Stimulated activated CD8-positive, alpha-beta memory T cell treated with anti-CD3 and anti-CD28 coated beads, Interleukin-15, amount 100 ng/mL, for 1 hour (primary cell): ENCODE measurements around the gene PLSCR4.
"Not testable (repeated sequence)": the region's sequence is repeated elsewhere in the genome, so short reads cannot be mapped to it uniquely, and the experiment has no call there.

ENCODE experiments used
- DNase-seq: peaks from one replicate; pipeline ENCODE4 v3.0.0-alpha.2; 2020; ENCODE audit warnings: low read depth

PLSCR4 gene

DNA sequence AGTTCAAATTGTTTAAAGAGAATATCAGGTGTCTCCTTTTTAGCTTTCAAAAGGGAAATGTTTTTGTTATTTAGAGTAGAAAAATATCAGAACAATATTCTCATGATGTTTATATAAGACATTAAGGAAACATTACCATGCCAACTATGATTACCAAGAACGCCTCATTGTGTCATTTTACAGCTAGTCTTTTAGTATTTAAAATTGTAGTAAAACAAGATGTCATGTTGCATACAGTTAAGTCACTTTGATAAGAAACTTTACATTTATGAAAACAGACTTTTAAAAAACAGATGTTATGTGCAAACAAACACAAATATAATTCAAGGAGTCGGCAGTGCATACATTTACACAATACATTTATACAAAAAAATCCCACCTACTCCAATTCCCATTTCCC, 4.4 kb downstream of the PLSCR4 start:
- no peak for DNase-seq

DNA sequence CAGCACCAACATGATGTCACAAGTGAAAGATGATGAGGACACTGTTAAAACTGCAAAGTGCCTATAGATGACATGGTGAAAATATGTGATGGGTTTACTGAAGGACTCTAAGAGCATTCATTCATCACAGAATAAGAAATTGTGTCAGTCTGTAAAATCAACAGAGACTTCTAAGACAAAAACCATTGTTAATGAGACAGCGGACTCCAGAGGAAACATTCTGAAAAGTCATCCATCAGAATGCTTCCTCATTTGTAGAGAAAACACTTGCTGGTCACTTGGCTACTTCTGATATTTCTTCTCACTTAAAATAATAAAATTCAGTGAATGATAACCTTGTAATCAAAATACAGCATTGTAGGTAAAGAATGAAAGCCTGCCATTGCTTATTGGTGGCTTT, 7.3 kb downstream of the PLSCR4 start:
- no peak for DNase-seq

DNA sequence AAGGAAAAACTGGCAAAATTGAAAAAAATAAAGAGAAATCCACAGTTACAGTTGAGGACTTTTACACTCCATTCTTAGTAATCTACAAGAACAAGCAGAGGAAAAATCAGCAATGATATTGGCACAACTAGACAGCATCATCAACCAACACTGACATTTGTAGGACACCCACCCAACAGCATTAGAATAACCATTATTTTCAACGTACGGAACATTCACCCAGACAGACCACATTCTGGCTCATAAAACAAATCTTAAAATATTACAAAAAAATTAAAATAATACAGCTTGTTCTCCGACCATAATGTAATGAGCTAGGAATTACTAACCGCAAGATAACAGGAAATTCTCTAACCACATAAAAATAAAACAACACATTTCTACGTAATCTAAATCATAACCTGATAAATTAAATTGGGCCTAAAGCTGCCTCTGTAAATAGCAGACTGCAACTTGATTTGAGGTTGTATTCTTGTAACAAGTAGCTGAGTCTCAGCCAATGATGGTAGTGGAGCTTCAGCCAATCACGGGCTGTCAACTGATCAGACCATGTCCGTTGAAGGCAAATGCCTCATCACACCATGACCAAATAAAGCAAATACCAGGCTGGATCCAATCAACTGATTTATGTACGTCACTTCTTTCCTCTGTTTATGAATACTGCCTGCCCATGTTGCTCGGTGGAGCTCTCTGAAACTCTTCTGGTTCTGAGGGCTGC, 9.2 kb downstream of the PLSCR4 start:
- no peak for DNase-seq

DNA sequence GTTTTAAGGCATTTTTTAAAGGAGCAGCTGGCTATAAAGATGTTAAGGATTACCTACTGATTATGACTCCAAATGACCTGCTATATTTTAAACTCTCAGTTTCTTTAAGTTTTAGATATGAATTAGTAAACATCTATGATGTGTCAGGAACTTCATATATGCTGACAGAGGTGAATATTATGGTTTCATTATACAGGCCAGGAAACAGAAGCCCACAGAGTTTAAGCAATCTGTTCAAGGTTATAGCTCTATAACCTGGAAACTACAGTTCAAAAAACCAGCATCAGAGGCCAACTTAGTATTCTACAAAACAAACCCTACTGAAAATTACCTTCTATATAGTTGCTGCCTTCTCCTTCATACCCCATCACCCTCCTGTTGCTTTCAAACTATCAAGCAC, 17.4 kb downstream of the PLSCR4 start:
- DNase-seq: no peak

DNA sequence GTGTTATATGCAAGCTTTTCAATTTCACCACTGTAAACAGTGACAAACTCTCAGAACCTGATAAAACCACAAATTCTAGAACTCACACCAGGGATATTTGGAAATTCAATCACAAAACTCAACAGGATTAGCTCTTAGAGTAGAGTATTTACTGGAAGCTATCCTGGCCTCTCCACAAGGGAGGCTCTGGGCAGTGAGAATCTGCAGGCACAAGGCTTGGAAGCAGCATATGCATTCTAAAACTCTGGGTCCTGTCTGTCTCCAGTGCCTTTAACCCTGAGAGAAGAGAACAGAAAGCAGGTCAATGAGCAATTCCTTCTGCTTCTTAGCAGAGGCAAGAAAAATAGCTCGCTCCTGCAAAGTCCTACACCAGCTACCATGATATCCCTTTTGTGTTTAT, 23.4 kb downstream of the PLSCR4 start:
- DNase-seq: no peak

DNA sequence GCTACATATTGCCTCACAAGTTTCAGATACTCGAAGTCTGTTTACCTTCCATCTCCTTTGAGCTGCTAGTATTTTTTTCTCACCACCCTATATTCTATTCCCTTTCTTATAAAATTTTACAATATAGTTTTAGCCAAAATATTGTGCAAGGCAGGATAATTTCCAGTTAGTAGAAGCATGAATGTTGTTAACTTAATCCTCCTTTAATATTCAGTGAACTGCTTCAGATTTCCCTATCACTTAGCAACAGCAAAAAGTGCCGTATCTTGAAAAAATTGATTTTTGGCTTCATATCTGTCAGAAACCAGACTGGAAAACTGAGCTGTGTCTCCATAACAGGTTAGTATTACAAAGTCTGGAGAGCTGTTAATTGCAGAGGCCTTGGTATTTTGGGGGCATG, 24.0 kb downstream of the PLSCR4 start:
- no peak for DNase-seq

DNA sequence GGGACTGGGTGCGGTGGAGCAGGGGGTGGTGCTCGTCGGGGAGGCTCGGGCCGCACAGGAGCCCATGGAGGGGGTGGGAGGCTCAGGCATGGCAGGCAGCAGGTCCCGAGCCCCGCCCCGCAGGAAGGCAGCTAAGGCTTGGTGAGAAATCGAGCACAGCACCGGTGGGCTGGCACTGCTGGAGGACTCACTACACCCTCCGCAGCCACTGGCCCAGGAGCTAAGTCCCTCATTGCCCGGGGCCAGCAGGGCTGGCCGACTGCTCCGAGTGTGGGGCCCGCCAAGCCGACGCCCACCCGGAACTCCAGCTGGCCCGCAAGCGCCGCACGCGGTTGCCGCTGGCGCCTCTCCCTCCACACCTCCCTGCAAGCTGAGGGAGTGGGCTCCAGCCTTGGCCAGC, 25.4 kb downstream of the PLSCR4 start:
- not testable (repeated sequence) for DNase-seq

DNA sequence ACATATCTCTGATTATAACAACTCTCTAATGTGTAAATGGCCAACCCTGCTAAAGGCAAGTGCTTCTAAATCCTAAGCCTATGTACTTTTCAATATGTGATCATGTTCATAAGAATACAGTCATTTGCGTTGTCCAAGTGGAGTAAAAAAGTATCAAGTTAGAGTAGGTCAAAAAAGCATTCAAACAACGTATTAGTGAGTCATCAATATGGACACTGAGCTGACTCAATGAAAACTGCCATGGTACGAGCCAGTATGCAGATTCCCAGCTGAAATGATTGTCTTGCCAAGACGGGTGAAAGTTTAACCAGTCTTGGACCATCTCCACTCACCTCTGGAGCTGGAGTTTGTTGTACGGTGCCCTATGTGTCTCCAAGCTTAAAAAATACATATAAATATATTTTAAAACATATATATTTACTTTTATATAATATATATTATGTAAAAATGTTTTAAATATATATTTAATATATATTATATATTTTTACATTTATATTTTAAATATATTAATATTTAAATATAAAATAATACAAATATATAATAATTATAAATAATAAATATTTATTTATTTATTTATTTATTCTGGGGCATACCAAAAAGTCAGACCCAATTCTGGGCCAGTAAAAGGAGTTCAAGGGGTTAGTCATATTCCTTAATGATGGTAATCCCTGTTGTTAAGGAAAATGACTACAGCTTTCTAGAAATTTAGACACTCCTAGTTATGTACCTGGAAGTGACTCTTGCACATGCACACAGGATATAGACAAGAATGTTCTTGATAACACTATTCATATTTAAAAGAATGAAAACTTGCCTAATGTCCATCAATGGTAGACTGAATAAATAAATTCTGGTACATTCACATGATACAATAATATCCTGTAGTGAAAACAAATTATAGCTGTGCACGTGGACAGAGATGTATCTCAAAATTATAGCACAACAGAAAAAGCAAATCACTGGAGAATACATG, 27.2 kb downstream of the PLSCR4 start:
- DNase-seq: no peak

DNA sequence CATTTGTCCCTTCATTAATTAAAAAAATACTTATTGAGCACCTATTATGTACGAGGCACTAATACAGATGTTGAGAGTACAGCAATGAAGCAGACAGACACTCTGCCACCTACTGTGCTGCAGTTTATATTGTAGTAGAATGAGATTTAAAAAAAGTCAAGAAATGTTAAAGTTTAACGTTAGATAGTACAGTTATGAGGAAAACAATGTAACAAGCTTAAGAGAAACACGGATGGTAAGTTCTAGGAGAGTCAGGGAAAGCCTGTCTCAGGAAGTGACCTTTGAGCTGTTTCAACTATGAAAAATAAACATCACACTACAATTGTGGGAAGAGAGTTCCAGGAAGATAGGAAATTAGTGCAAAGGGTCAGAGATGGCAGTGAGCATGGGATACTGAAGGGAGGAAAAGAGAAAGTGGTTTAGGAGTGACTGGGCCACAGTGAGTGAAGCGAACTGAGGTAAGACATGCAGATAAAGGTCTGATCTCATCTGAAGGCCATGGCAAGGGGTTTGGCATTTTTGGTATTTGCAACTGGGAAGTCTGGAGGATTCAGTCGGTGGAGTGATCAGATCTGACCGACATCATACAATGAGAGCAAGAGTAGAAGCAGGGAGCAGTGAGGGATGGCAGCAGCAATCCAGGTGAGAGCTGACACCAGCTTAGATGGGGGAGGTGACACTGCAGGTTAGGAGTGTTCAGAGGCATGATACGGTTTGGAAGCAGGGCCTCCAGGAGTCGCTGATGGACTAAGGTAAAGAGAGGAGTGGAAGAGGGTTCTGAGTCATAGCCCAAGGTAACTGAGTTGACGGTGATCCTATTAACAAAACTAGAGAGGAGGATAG, 28.5 kb downstream of the PLSCR4 start:
- no peak for DNase-seq

DNA sequence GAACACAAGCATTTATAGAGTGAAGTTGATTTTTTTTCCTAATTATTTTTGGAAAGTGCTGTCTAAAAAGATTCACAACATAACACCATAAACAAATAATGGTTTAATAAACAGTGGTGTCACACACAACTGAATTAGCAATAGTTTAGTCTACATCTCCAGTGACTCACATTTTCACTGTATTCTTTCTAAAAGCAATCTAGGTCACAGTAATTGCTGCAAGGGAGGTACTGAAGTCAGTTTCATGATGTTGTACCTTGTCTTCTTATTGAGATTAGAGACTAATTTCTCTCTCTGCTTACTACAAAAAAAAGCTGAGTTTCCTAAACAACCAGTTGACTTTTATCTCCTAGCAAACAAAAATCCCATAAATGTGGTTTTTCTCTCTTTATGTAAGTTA, 29.6 kb downstream of the PLSCR4 start:
- DNase-seq: no peak

DNA sequence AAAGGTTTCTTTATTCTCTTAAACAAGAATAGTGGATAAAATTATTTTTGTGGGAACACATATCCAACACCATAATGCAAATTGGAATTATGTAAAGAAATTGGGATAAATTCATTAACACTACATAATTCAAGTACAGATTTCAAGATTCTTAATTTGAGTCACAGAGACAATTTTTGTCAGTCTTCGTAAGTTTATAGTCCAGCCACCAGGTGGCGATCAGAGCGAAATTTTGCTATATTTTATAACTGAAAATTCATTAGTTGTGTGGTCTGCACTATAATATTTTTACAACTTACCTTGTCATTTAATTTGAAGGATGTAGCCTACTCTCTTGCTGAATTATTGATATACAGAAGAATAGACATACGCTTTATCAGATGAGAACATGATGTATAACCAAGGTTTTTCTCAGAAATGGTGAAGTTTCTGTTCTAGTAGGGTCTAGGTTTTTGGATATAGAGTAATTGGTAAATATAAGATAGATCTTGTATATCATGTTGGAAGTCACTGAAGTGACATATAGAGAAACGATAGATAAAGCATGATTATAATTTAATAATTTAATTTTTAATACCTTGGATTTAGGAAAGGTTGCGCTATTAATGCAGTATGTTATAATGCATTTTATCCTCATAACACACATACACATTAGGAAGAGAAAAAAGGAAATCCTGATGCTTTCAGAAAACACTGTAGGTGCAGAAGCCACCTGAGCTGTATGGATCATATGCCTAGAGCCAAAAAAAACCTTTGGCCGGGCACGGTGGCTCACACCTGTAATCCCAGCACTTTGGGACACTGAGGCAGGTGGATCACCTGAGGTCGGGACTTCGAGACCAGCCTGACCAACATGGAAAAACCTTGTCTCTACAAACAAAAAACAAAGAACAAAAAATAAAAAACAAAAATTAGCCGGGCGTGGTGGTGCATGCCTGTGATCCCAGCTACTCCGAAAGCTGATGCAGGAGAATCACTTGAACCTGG, 31.7 kb downstream of the PLSCR4 start:
- DNase-seq: no peak

DNA sequence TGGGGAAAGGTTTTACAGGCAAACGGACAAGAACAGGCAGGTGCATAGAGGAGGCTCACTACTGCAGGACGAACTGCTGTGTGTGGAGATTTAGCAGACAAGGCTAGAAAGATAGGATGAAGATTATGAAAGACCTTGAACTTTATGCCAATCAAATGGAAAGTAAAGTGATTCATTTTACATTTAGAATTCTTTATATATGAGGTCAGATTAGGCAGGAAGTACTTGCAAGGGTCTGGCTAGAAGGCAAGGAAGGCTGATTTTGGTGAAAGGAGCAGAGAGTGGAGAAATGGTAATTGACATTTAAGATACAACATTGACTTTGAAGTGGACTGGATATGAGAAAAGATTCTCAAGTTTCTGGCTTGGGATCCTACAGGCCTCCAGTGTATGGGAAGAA, 33.6 kb downstream of the PLSCR4 start:
- DNase-seq: no peak

DNA sequence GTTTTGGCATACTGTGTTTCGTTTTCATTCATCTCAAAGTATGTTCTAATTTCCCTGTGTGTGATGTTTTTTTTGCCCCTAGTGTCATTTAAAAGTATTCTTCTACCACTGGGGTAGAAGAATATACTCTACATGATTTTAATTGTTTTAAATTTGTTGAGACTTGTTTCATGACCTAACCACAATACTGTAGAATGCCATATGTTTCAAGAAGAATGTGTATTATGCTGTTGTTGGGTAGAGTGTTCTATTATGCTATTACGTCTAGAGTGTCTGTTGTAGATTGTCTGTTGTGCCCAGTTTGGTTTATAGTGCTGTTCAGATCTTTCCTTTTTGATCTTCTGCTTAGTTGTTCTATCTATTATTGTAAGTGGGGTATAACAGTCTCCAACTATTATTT, 36.4 kb downstream of the PLSCR4 start:
- no peak for DNase-seq

DNA sequence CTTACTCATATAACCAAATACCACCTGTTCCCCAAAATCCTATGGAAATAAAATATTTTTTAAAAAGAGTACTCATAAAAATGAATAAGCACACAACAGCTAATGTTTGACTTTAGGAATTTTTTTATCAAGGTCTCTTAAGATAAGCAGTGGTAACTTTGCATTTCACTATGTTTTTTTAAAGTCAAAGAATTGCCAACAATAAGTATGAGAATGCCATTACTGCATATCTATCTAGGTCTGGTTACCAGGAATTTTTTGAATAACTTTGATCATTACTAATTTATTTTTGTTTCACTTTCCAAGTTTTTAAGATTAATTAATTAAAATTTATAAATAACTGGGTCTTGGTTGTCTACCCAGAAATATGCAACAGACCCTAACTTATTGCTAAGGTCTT, 41.5 kb downstream of the PLSCR4 start:
- DNase-seq: no peak

DNA sequence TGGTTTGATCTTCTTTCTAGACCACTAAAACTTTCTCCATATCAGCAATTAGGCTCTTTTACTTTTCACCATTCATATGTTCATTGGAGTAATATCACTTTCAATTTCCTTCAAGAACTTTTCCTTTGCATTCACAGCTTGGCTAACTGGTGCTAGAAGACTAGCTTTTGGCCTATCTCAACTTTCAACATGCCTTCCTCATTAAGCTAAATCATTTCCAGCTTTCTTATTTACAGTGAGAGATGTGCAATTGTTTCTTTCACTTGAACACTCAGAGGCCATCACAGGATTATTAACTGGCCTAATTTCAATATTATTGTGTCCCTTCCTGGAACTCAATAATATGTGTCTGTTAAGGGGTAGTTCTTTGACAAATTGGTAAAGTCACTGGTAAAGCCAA, 47.1 kb downstream of the PLSCR4 start:
- DNase-seq: no peak

DNA sequence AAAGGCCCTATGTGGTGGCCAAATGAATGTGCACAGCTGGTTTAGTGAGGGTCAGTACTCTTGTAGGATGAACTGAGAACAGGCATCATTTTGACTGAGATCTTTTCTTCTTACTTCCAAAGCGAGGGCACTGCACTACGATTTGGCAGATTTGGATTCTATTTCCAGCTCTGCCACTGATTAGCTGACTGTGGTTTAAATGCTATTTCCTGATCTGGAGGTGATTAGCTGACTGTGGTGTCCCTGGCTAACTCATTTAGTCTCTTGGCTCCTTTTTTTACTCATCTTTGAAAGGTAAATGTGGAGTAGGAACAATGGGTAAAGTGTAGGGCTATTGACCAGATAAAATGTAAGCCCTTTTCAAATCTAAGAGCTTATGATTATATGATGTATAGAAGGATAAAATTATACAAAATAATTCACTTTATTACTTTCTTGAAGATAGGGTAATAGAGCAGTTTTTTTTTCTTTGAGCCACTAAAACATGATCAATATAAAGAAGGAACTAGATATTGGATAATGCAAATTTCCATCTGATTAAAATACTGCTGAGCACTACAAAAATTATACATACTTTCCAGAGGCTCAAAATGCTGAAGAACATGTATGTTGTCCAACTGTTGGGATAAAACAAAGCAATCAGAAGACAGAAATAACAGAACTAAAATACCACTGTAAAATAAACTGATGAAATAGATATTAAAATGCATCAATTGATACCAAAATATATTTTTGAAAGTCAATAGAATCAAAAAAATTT, 50.3 kb downstream of the PLSCR4 start:
- no peak for DNase-seq

DNA sequence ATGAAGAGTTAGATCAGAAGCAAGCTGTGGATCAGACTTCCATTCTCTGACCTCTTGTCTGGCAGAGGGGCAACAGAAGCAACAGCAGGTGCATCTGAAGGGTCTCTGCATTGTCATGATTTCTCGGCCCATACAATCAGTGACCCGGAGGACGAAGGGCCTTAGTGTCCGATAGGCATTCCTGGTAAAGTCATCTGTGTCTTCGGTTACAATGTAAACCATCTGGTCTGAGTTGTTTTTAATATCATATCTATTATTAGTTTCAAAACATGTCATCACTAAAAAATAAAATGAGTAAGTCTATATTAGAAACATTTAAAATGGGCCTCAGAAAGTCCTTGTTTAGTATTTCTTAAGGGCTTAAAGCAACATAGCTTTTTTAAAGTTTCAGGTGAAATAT, 51.1 kb downstream of the PLSCR4 start:
- DNase-seq: no peak

DNA sequence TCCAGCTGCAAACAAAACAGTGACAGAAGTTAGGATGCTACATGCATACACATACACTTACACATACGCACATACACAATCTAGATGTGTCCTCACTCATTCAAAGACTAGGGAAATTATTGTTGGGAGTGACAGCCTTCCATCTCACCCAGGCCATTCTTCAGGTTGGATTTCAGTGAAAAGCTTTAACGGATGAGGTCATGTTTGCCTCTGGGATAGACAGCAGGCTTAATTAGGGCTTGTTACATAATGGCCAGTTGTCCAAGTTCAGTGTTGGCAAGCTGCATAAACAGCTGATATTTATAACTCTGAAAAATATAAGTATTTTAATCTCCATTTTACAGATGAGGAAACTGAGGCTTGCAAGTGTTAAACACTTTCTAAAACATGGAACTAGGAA, 54.1 kb downstream of the PLSCR4 start:
- DNase-seq: no peak

DNA sequence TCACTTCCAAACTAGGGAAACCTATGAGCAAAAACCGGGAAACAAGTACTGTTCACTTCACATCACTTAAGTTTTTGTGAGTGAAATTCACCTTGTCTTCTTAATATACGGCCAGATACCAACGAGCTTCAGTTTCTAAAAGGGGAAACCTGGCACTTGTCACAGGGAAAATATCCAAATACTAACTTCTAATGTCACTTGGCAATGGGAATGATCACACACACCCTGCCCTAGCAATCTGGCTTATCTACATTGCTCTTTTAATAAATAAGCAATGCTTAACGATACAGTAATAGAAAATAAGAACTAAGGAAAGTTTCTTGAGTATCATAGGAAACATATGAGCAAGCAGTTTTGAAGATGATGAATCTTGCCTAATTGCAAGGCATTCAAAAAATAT, 55.3 kb downstream of the PLSCR4 start:
- no peak for DNase-seq

DNA sequence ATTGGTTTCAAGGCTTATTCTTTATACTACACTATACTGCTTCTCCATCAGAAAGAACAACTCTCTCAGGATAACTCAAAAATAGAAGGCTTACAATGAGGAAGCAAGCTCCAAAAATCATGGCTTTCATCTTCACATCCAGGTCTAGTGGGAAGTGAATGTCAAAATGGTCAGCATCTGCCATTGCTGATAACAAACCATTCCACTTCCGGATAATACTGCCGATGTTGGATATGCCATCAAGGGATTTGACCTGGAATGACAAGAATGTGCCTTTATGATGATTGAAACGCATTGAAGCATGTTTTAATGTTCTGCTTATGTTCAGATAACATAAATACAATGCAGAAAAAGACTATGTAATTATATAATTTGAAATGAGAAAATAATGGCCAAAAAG, 55.9 kb downstream of the PLSCR4 start:
- DNase-seq: no peak

DNA sequence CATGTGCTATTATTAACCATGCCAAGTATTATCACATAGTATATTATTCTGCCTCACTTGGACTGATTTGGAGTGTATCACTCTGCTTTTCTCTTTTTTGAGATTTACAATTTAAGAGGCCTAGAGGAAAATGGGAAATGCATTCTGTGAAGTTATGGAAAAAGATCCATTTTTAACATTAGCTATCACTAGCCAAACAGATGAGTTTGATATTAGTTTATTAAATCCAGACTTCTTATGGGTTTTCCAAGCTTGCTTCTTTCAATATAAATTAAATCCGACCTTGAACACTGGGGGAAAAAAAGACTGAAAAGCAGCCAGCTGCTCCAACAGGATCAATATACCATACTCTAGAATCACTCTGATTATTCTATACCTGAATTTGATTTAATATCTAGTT, 59.9 kb downstream of the PLSCR4 start:
- no peak for DNase-seq
